Measurements from ENCODE around the gene TRIP13. TPM values are rescaled to one million over a fixed set of nuclear protein-coding genes. Genes with fewer than 3 reads are reported as not detected.

Gene TRIP13
- total and polyA plus RNA-seq, 2 of the 13 experiments (the other 11 are each of a cell fraction or from before 2014, with no cell fraction given): 13.5 to 33.0 TPM

DNA sequence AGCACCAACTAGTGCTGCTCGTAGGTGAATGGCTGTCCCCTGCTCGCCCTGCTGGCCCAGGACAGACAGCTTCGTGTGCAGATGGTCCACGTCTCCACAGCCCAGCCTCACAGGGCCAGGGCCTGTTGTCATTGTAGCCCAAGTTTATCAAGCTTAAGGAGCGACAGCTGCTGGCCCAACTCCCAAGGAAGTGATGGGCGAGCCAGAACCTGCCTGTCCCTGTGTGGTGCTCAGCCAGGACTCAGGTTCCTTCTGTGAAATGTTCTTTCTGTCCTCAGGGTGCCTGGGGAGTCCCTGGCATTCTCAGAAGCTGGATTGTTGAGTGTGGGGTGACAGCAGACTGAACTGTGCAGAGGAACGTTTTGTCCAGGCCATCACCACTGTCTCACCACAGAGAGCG, 16.4 kb downstream of the TRIP13 start:
- ChIA-PET CTCF (ENCODE audit: low intra/inter-chr PET ratio, low total read pairs) (no interaction called here), POLR2A (no interaction called here)
- Histone ChIP-seq H2AFZ (ENCODE audit: low read length) (no peak overlapping the region), H4K20me1 (ENCODE audit: insufficient read depth, low read length) (no peaks in the 10 kb centered on the region), H3K36me3 (replicated peaks in 1 of 2; ENCODE audit: control insufficient read depth in 1 of 2, insufficient read depth in 2 of 2, low read length in 2 of 2) (peaks cover 23 to 76% of the 10 kb centered on the region in 2 experiments), H3K4me2 (ENCODE audit: low read depth, low read length) (no peak overlapping the region), H3K27ac (ENCODE audit: extremely low read length, insufficient read depth, low read length) (no peak overlapping the region), H3K79me2 (ENCODE audit: insufficient read depth, low read length) (no peaks in the 10 kb centered on the region), H3K9ac (ENCODE audit: insufficient read depth, low read depth, low read length) (no peak overlapping the region), H3K4me3 (replicated peaks in 1 of 3; ENCODE audit: insufficient read depth in 1 of 3, low read depth in 2 of 3, low read length in 3 of 3) (no peak overlapping the region), H3K27me3 (ENCODE audit: control insufficient read depth in 1 of 2, insufficient read depth in 2 of 2, low read length in 2 of 2) (no peaks in the 10 kb centered on the region), H3K9me3 (ENCODE audit: low read length) (no peaks in the 10 kb centered on the region), H3K4me1 (ENCODE audit: insufficient read depth, low read length) (no peaks in the 10 kb centered on the region)
- in situ Hi-C loops (cut with HindIII; ENCODE audit: extremely low pct_ligation_motif_present, low pct_unique_long_range_greater_than_20kb): no loop called here
- DNase-seq (ENCODE audit: low spot score) (no peak), ATAC-seq (no peak), FAIRE-seq (no peak)
- 94% methylated on average over 8 of the region's 8 CpGs for WGBS (ENCODE audit: low lambda C conversion rate)
- no TSS peak for BruUV-seq (replicated peaks)
- TF ChIP-seq, protein P1, sequence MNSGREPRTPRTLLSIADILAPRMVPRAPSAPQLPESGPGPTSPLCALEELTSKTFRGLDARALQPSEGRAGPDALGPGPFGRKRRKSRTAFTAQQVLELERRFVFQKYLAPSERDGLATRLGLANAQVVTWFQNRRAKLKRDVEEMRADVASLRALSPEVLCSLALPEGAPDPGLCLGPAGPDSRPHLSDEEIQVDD (CRISPR knock-in tag; IDR thresholded peaks at IDR 0.05; ENCODE audit: borderline replicate concordance): no peak
- TF ChIP-seq ZZZ3 (CRISPR knock-in tag; IDR thresholded peaks at IDR 0.05; ENCODE audit: borderline replicate concordance) (no peak), TBX3 (IDR thresholded peaks at IDR 0.05; ENCODE audit: borderline replicate concordance) (no peak), CAMTA2 (CRISPR knock-in tag; IDR thresholded peaks at IDR 0.05; ENCODE audit: borderline replicate concordance) (no peak), CHD2 (IDR thresholded peaks at IDR 0.05; ENCODE audit: low read depth, low read length) (no peak), HIVEP1 (CRISPR knock-in tag; IDR thresholded peaks at IDR 0.05) (no peak), ZNF326 (CRISPR knock-in tag; IDR thresholded peaks at IDR 0.05; ENCODE audit: borderline replicate concordance) (no peak), ZNF430 (CRISPR knock-in tag; IDR thresholded peaks at IDR 0.05) (no peak), TOE1 (CRISPR knock-in tag; IDR thresholded peaks at IDR 0.05) (no peak), ELF3 (CRISPR knock-in tag; IDR thresholded peaks at IDR 0.05) (no peak), NCOA5 (CRISPR knock-in tag; IDR thresholded peaks at IDR 0.05) (no peak)
- TF ChIP-seq, protein P2, sequence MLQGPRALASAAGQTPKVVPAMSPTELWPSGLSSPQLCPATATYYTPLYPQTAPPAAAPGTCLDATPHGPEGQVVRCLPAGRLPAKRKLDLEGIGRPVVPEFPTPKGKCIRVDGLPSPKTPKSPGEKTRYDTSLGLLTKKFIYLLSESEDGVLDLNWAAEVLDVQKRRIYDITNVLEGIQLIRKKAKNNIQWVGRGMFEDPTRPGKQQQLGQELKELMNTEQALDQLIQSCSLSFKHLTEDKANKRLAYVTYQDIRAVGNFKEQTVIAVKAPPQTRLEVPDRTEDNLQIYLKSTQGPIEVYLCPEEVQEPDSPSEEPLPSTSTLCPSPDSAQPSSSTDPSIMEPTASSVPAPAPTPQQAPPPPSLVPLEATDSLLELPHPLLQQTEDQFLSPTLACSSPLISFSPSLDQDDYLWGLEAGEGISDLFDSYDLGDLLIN (CRISPR knock-in tag; IDR thresholded peaks at IDR 0.05; ENCODE audit: borderline replicate concordance): no peak
- TF ChIP-seq, protein P3, sequence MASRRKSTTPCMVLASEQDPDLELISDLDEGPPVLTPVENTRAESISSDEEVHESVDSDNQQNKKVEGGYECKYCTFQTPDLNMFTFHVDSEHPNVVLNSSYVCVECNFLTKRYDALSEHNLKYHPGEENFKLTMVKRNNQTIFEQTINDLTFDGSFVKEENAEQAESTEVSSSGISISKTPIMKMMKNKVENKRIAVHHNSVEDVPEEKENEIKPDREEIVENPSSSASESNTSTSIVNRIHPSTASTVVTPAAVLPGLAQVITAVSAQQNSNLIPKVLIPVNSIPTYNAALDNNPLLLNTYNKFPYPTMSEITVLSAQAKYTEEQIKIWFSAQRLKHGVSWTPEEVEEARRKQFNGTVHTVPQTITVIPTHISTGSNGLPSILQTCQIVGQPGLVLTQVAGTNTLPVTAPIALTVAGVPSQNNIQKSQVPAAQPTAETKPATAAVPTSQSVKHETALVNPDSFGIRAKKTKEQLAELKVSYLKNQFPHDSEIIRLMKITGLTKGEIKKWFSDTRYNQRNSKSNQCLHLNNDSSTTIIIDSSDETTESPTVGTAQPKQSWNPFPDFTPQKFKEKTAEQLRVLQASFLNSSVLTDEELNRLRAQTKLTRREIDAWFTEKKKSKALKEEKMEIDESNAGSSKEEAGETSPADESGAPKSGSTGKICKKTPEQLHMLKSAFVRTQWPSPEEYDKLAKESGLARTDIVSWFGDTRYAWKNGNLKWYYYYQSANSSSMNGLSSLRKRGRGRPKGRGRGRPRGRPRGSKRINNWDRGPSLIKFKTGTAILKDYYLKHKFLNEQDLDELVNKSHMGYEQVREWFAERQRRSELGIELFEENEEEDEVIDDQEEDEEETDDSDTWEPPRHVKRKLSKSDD (CRISPR knock-in tag; IDR thresholded peaks at IDR 0.05; ENCODE audit: low read depth): no peak
- TF ChIP-seq, protein P4, sequence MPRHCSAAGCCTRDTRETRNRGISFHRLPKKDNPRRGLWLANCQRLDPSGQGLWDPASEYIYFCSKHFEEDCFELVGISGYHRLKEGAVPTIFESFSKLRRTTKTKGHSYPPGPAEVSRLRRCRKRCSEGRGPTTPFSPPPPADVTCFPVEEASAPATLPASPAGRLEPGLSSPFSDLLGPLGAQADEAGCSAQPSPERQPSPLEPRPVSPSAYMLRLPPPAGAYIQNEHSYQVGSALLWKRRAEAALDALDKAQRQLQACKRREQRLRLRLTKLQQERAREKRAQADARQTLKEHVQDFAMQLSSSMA (CRISPR knock-in tag; IDR thresholded peaks at IDR 0.05): no peak
- intact Hi-C loops (cut with micrococcal nuclease; ENCODE audit: unreplicated experiment): no loop called here

Measured in HepG2 (cell line).